ENCODE results near the gene STPG3. TPM values are rescaled to one million over a fixed set of nuclear protein-coding genes. Genes with fewer than 3 reads are reported as not detected.

The STPG3 gene
- total and polyA plus RNA-seq, 2 of the 13 experiments (the other 11 are each of a cell fraction or from before 2014, with no cell fraction given): not detected

DNA sequence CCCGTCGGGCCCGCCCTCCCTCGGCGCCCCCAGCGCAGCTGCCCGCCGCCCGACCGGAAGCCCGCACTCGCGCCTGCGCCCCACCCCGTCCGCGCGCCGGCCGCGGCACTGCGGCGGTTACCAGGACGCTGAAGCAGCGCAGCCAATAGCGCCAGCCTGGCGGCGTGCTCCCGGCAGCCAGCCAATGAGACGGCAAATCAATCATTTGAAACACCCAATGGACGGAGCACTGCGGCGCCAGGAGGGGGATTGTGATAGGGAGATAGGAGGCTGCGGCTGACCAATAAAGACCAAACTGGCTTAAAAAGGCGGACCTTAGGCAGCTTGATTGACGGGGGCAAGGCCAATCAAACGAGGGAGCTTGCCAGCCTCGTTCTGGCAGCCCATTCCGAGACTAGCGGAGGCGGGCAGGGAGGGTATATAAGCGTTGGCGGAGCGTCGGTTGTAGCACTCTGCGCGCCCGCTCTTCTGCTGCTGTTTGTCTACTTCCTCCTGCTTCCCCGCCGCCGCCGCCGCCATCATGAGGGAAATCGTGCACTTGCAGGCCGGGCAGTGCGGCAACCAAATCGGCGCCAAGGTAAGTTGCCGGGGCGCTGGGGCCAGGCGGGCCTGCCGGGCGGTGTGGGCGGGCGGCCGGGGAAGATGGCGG is 10.1 kb upstream of the STPG3 start, which contains the start of gene TUBB4B (continued):
- TF ChIP-seq, protein P1, sequence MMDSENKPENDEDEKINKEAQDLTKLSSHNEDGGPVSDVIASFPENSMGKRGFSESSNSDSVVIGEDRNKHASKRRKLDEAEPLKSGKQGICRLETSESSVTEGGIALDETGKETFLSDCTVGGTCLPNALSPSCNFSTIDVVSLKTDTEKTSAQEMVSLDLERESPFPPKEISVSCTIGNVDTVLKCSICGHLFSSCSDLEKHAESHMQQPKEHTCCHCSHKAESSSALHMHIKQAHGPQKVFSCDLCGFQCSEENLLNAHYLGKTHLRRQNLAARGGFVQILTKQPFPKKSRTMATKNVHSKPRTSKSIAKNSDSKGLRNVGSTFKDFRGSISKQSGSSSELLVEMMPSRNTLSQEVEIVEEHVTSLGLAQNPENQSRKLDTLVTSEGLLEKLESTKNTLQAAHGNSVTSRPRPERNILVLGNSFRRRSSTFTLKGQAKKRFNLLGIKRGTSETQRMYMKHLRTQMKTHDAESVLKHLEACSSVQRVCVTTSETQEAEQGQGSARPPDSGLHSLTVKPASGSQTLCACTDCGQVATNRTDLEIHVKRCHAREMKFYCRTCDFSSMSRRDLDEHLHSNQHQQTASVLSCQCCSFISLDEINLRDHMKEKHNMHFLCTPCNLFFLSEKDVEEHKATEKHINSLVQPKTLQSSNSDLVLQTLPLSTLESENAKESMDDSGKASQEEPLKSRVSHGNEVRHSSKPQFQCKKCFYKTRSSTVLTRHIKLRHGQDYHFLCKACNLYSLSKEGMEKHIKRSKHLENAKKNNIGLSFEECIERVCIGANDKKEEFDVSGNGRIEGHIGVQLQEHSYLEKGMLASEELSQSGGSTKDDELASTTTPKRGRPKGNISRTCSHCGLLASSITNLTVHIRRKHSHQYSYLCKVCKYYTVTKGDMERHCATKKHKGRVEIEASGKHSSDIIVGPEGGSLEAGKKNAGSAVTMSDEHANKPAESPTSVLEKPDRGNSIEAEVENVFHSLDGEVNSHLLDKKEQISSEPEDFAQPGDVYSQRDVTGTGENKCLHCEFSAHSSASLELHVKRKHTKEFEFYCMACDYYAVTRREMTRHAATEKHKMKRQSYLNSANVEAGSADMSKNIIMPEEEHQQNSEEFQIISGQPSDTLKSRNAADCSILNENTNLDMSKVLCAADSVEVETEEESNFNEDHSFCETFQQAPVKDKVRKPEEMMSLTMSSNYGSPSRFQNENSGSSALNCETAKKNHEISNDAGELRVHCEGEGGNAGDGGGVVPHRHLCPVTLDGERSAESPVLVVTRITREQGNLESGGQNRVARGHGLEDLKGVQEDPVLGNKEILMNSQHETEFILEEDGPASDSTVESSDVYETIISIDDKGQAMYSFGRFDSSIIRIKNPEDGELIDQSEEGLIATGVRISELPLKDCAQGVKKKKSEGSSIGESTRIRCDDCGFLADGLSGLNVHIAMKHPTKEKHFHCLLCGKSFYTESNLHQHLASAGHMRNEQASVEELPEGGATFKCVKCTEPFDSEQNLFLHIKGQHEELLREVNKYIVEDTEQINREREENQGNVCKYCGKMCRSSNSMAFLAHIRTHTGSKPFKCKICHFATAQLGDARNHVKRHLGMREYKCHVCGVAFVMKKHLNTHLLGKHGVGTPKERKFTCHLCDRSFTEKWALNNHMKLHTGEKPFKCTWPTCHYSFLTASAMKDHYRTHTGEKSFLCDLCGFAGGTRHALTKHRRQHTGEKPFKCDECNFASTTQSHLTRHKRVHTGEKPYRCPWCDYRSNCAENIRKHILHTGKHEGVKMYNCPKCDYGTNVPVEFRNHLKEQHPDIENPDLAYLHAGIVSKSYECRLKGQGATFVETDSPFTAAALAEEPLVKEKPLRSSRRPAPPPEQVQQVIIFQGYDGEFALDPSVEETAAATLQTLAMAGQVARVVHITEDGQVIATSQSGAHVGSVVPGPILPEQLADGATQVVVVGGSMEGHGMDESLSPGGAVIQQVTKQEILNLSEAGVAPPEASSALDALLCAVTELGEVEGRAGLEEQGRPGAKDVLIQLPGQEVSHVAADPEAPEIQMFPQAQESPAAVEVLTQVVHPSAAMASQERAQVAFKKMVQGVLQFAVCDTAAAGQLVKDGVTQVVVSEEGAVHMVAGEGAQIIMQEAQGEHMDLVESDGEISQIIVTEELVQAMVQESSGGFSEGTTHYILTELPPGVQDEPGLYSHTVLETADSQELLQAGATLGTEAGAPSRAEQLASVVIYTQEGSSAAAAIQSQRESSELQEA (CRISPR knock-in tag; IDR thresholded peaks at IDR 0.05; ENCODE audit: not compliant biosample characterization): no peak
- TF ChIP-seq ZNF292 (CRISPR knock-in tag; IDR thresholded peaks at IDR 0.05; ENCODE audit: borderline replicate concordance, low read depth) (no peak), SP4 (CRISPR knock-in tag; IDR thresholded peaks at IDR 0.05) (peak; percentile 83), RBM22 (optimal IDR thresholded peaks at IDR 0.05; ENCODE audit: low read length) (peak; percentile 81), ATF7 (IDR thresholded peaks at IDR 0.05) (no peak), ATF7 (CRISPR knock-in tag; IDR thresholded peaks at IDR 0.05) (no peak), FOXA3 (CRISPR knock-in tag; IDR thresholded peaks at IDR 0.05) (peak; percentile 50; the same call in 1 of the 2 replicates), YEATS4 (CRISPR knock-in tag; IDR thresholded peaks at IDR 0.05; ENCODE audit: borderline replicate concordance) (0 out of 2 replicates have a peak, but pooled peaks have one; percentile 7), XRCC5 (optimal IDR thresholded peaks at IDR 0.05; ENCODE audit: low read length) (no peak), POGZ (CRISPR knock-in tag; IDR thresholded peaks at IDR 0.05) (no peak), KLF16 (CRISPR knock-in tag; IDR thresholded peaks at IDR 0.05) (peak in 1 of 2 experiments; percentile 68; a peak in 2 of 4 replicates)
- TF ChIP-seq, protein P2, sequence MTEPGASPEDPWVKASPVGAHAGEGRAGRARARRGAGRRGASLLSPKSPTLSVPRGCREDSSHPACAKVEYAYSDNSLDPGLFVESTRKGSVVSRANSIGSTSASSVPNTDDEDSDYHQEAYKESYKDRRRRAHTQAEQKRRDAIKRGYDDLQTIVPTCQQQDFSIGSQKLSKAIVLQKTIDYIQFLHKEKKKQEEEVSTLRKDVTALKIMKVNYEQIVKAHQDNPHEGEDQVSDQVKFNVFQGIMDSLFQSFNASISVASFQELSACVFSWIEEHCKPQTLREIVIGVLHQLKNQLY (CRISPR knock-in tag; IDR thresholded peaks at IDR 0.05): peak; percentile 26; the same call in 1 of the 2 replicates
- TF ChIP-seq, protein P3, sequence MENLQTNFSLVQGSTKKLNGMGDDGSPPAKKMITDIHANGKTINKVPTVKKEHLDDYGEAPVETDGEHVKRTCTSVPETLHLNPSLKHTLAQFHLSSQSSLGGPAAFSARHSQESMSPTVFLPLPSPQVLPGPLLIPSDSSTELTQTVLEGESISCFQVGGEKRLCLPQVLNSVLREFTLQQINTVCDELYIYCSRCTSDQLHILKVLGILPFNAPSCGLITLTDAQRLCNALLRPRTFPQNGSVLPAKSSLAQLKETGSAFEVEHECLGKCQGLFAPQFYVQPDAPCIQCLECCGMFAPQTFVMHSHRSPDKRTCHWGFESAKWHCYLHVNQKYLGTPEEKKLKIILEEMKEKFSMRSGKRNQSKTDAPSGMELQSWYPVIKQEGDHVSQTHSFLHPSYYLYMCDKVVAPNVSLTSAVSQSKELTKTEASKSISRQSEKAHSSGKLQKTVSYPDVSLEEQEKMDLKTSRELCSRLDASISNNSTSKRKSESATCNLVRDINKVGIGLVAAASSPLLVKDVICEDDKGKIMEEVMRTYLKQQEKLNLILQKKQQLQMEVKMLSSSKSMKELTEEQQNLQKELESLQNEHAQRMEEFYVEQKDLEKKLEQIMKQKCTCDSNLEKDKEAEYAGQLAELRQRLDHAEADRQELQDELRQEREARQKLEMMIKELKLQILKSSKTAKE (CRISPR knock-in tag; IDR thresholded peaks at IDR 0.05; ENCODE audit: borderline replicate concordance): no peak
- TF ChIP-seq, protein P4, sequence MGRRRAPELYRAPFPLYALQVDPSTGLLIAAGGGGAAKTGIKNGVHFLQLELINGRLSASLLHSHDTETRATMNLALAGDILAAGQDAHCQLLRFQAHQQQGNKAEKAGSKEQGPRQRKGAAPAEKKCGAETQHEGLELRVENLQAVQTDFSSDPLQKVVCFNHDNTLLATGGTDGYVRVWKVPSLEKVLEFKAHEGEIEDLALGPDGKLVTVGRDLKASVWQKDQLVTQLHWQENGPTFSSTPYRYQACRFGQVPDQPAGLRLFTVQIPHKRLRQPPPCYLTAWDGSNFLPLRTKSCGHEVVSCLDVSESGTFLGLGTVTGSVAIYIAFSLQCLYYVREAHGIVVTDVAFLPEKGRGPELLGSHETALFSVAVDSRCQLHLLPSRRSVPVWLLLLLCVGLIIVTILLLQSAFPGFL (CRISPR knock-in tag; IDR thresholded peaks at IDR 0.05): no peak
- TF ChIP-seq, protein P5, sequence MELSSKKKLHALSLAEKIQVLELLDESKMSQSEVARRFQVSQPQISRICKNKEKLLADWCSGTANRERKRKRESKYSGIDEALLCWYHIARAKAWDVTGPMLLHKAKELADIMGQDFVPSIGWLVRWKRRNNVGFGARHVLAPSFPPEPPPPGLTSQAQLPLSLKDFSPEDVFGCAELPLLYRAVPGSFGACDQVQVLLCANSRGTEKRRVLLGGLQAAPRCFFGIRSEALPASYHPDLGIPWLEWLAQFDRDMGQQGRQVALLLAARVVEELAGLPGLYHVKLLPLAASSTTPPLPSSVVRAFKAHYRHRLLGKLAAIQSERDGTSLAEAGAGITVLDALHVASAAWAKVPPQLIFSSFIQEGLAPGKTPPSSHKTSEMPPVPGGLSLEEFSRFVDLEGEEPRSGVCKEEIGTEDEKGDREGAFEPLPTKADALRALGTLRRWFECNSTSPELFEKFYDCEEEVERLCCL (CRISPR knock-in tag; IDR thresholded peaks at IDR 0.05; ENCODE audit: borderline replicate concordance): no peak; the same call in 1 of the 2 replicates

All from HepG2 (cell line).